Right renal pelvis (tissue), 4 donors: Measurements from ENCODE around the gene IL1F10. TPM values are rescaled to one million over a fixed set of nuclear protein-coding genes. Genes with fewer than 3 reads are reported as not detected.

ENCODE experiments used
- DNase-seq, 4 donors: peaks; one replicate each; pipeline ENCODE4 v3.0.0-alpha.2; 2013; ENCODE audit warnings: low read depth in 4 of 4, low spot score in 3 of 4, missing footprints in 1 of 4
- polyA plus RNA-seq, 4 donors: library from polyadenylated mRNA; unstranded; fragments of 120-200 nt; gene quantifications; one replicate each; pipeline ENCODE4 v1.2.1, GENCODE V29; 2013; ENCODE audit not compliant: insufficient read length in 4 of 4

IL1F10 gene, protein sequence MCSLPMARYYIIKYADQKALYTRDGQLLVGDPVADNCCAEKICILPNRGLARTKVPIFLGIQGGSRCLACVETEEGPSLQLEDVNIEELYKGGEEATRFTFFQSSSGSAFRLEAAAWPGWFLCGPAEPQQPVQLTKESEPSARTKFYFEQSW
- not detected for polyA plus RNA-seq

DNA sequence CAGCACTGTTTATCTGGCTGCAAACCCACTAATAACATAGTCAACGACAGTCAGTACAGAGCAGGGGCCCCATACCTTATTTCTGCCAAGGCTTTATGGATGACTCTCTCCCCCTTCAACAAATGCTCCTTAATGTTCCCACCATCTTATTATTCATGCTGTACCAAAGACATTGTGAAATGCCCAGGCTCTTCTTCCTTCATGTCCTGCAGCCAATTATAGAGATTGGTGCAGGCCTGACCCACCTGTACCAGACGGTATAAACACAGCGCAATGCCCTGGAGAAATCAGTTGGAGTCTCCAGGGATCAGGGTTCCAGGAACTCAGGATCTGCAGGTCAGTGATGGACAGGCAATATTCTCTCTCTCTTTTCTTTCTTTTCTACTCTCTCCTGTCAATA lies at the start of gene IL1F10:
Gene IL1F10 (plus strand): TSS at position 290 of the 400 bp plus-strand sequence. CDS start 4,769 bp downstream, outside the sequence.
- no peak for DNase-seq

DNA sequence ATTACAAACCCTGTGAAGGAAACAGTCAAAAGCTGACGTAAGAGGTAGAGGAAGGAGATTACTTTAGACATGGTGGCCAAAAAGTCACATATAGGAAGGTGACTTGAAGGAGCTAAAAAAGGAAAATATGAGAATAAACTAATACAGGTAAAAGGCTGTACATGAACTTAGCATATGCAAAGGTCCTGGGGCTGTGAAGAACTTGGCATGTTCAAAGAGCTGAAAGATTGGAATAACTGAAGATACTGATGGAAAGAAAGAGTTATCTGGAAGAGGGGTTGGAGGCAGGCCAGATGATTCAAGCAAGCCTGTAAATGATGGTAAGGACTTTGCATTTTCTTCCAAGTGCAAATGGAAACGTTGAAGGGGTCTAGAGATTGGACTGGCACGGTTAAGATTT lies 49.3 kb upstream of the IL1F10 start:
- DNase-seq = no peak

- no peak for DNase-seq
These were observed 46.5 kb upstream of the IL1F10 start for GRCh38 chr2:113021312-113021711.

DNA sequence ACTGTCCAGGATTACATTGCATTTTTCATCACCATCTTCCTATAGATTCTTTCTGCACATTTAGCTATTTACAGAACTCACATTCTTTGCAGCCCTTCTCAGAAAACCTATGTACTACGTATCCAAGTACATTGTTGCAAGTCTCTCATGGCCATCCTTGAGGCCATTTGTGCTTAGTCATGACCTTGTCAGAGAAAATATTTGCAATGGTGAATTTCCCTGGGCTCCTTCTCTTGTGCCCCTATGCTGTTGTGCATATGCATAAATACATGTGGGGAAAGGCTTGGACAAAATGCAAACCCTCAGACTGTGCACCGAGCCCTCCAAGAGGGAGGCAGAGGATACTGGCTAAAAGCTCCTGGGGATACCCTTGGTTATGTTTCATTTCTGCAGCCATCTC lies 43.0 kb upstream of the IL1F10 start:
- no peak for DNase-seq

GRCh38 chr2:113025737-113026136 lies 42.0 kb upstream of the IL1F10 start:
- no peak for DNase-seq

DNA sequence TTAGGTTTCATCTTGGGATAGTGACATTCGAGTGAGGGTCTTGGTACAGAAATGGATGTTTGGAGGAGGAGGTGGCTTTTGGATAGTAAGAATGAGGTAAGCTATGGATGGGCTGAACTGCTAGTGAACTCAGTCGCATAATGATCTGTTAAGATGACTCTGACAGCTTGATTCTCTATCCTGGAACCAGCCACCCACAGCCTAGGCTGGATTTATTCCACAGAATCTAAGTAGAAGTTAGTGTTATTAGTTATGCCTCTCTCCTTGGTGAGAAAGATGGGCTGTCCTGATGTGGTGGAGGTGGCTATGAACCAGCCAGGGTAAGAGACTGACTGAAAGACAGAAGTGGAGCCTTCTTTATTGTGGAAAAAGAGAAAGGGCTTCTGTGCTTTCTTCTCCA lies 40.1 kb upstream of the IL1F10 start:
- DNase-seq = no peak

DNA sequence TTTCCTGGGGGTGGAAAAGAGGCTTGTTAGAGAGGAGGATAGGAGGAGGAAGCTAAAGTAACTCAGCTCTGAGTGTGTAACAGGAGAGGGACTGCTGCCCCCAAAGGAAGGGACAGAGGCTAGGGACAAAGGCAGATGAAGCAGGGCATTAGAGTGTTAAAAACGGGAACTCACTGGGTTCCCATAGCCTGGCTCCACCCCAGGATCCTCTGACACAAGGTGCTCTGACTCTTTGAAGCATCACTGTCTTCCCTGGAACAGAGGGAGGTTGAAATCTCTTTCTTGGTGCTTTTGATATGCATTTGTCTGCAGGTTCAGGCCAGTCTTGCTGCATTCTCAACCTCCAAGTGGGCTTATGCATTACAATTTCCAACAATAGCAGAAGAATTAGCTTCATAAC lies 39.7 kb upstream of the IL1F10 start:
- no peak for DNase-seq

DNA sequence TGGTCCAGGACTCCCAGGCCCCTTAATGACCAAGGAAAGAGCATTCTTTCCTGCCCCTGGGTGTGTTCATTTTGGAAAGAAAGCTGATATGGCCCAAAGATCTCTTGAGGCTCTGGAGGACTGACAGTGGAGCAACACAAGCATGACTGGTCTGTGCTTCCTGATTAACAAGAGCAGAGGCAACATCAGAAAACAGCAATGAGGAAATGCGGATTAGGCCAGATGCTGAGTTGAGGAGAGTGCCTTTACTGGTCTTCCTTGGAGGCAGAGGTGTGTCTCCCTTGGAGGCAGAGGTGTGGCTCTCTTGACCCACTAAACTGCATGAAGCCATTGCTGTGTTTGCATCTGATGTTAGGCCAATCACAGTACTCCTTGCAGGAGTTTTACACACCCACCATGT lies 35.0 kb upstream of the IL1F10 start:
- no peak for DNase-seq

- DNase-seq = no peak
These were observed 33.8 kb upstream of the IL1F10 start for GRCh38 chr2:113034016-113034415.

DNA sequence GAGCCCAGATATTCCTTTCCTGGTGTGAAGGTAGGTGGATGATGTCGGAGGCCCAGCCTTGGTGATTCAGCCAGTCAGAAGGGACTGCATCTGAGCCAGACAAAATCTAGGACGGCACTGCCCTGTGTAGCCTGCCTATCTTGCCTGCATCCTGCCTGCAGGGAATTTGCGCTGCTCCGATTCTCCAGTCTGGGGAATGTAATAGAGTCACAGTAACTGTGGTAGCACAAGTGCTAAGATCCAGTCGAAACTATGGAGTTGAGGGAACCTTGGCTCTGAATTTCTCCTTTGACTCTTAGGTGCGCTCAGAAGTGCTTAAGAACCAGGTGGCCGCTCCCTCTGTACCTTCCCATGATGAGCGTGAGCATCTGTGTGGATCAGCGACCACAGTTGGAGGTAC lies 31.0 kb upstream of the IL1F10 start:
- DNase-seq = no peak

- no peak for DNase-seq
These were observed 29.5 kb upstream of the IL1F10 start for GRCh38 chr2:113038291-113038690.

DNA sequence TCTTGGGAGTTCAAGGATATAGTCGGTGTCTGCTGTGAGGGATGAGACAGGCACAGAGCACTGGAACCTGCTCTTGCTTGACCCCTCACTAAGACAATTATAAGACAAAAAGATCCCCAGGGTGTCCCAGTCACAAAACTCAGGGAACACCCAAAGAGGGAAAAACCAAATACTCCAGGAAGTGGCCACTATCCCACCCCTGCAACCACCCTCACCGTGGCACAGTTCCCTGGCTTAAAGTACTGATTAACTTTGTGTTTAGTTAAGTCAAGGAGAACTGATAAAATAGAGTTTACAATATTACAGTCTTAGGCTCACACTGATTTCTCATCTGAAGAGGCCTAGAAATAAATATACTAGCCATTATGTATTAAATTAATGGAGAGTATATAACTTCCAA lies 28.6 kb upstream of the IL1F10 start:
- DNase-seq = no peak

DNA sequence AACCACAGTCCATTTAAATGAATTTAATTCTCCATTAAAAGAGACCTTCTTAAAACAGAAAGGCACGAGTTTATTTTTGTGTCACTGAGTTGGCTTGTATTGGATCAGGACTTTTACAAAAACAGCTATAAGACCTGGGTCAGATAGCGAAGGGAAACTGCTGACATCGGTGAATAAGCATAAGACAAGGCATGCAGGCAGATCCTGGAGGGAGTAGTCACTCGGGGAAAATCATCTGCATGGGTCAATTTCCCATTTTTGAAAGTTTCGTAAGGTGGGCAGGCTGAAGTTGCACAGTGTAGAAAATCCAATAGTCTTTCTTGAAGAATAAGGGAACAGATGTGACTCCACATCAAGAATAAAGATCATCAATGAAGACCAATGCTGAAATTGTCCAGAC lies 28.1 kb upstream of the IL1F10 start:
- DNase-seq = no peak

- no peak for DNase-seq
These were observed 25.9 kb upstream of the IL1F10 start for GRCh38 chr2:113041871-113042270.

DNA sequence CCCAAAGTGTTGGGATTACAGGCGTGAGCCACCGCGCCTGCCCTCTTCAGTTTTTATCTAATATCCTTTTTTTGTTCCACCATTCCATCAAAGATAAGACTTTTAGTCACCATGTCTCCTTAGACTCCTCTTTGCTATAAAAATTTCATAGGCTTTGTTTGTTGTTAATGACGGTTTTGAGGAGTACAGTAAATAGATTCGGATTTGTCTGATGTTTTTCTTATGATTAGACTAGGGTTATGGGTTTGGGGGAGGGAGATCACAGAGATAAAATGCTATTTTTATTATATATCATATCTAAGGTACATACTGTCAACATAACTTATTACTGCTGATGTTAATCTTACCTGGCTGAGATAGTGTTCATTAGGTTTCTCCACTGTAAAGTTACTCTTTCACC lies 21.3 kb upstream of the IL1F10 start:
- no peak for DNase-seq

- DNase-seq = no peak
These were observed 16.6 kb upstream of the IL1F10 start for GRCh38 chr2:113050921-113051895.

DNA sequence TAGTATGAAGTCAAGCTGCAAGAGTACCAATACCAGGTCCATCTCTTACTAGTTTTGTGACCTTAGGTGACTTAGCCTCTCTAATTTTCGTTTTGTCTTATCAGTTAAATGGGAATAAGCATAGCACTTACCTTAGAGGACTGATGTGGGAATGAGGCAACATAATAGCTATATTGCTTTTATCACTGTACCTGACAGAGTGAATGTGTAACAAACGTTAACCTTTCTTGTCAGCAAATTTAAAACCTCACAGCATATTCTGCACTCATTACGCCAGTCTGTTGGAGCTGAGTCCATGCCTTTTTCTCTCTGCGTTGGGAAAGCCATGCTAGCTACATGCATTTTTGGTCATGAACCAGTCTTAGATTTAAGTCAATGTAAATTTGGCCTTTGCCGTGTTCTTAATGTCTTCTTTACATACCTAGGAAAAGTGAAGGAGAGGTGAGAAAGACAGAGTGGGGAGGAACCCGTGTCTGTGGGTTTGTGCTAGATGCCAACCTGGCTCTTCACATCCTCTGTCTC lies 15.3 kb upstream of the IL1F10 start, which contains the start of gene IL36B:
Gene IL36B (minus strand): TSS at position 472 of the 522 bp plus-strand sequence.
- no peak for DNase-seq

- DNase-seq = no peak
These were observed 14.1 kb upstream of the IL1F10 start for GRCh38 chr2:113053666-113054065.

DNA sequence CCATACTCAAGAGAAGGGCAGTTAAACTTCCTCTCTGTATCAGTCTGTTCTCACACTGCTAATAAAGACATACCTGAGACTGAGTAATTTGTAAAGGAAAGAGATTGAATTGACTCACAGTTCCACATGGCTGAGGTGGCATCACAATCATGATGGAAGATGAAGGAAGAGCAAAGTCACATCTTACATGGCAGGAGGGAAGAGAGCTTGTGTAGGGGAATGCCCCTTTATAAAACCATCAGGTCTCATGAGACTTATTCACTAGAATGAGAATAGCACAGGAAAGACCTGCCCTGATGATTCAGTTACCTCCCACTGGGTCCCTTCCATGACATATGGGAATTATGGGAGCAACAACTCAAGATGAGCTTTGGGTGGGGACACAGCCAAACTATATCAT lies 13.7 kb upstream of the IL1F10 start:
- no peak for DNase-seq

DNA sequence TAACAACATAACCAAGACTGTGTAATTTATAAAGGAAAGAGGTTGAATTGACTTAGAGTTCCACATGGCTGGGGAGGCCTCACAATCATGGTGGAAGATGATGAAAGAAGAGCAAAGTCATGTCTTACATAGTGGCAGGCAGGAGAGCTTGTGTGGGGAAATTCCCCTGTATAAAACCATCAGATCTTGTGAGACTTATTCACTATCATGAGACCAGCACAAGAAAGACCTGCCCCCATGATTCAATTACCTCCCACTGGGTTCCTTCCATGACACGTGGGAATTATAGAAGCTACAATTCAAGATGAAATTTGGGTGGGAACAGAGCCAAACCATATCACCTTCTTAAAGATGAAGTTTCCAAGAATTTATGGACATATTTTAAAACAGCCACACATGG lies 11.2 kb upstream of the IL1F10 start:
- DNase-seq = no peak

GRCh38 chr2:113057117-113057516 lies 10.7 kb upstream of the IL1F10 start:
- no peak for DNase-seq
